ENCODE results near the gene RAP1GAP2.

RAP1GAP2 gene

GRCh38 chr17:2935632-2936031, 139.4 kb downstream of the RAP1GAP2 start:
- H3K4me3 ChIP-seq (ENCODE audit: low read length), result no peak overlapping the region
- DNase-seq (ENCODE audit: low read depth), result no peak
- TF ChIP-seq CTCF (conservative IDR thresholded peaks at IDR 0.05; ENCODE audit: low read depth, low read length), result no peak

GRCh38 chr17:2936351-2936750, 140.1 kb downstream of the RAP1GAP2 start:
- no peak for DNase-seq (ENCODE audit: low read depth)
- no peak overlapping the region for H3K4me3 ChIP-seq (ENCODE audit: low read length)
- TF ChIP-seq CTCF (conservative IDR thresholded peaks at IDR 0.05; ENCODE audit: low read depth, low read length), result no peak

- H3K4me3 ChIP-seq (ENCODE audit: low read length), result no peak overlapping the region
- DNase-seq (ENCODE audit: low read depth), result no peak
- no peak for TF ChIP-seq CTCF (conservative IDR thresholded peaks at IDR 0.05; ENCODE audit: low read depth, low read length)
Measured at GRCh38 chr17:2936771-2937321, 140.6 kb downstream of the RAP1GAP2 start.

GRCh38 chr17:2937331-2938003, 141.2 kb downstream of the RAP1GAP2 start:
- no peak for DNase-seq (ENCODE audit: low read depth)
- TF ChIP-seq CTCF (conservative IDR thresholded peaks at IDR 0.05; ENCODE audit: low read depth, low read length), result peak; percentile 53
- no peak overlapping the region for H3K4me3 ChIP-seq (ENCODE audit: low read length)

GRCh38 chr17:2939714-2940351, 143.6 kb downstream of the RAP1GAP2 start:
- no peak for TF ChIP-seq CTCF (conservative IDR thresholded peaks at IDR 0.05; ENCODE audit: low read depth, low read length)
- no peak for DNase-seq (ENCODE audit: low read depth)
- H3K4me3 ChIP-seq (ENCODE audit: low read length), result no peak overlapping the region

- no peak overlapping the region for H3K4me3 ChIP-seq (ENCODE audit: low read length)
- no peak for DNase-seq (ENCODE audit: low read depth)
- no peak for TF ChIP-seq CTCF (conservative IDR thresholded peaks at IDR 0.05; ENCODE audit: low read depth, low read length)
Measured at GRCh38 chr17:2940352-2940751, 144.1 kb downstream of the RAP1GAP2 start.

- no peak overlapping the region for H3K4me3 ChIP-seq (ENCODE audit: low read length)
- TF ChIP-seq CTCF (conservative IDR thresholded peaks at IDR 0.05; ENCODE audit: low read depth, low read length), result no peak
- no peak for DNase-seq (ENCODE audit: low read depth)
Measured at GRCh38 chr17:2943981-2944380, 147.7 kb downstream of the RAP1GAP2 start.

All from retinal pigment epithelial cell (primary cell).